ENCODE data around the gene PARD3. TPM values are rescaled to one million over a fixed set of nuclear protein-coding genes. Genes with fewer than 3 reads are reported as not detected.

PARD3 gene
- total and polyA plus RNA-seq, 2 donors (not counting 3 experiments of a cell fraction or from before 2014, with no cell fraction given): 7.3 to 24.1 TPM

GRCh38 chr10:34850558-34850957 is 35.5 kb upstream of the PARD3 start:
- POLR2A ChIA-PET: no interaction called here

More at GRCh38 chr10:34850558-34850957, 35.5 kb upstream of the PARD3 start:
- no peak overlapping the region for H3K4me2 ChIP-seq (ENCODE audit: insufficient read depth, low read length)
- no peak overlapping the region for H3K4me3 ChIP-seq (replicated peaks in 1 of 3; ENCODE audit: insufficient read depth in 1 of 3, low read depth in 1 of 3, low read length in 3 of 3)
- no peak overlapping the region for H3K27ac ChIP-seq (ENCODE audit: insufficient read depth, low read depth, low read length)
- FAIRE-seq (no peak), DNase-seq (ENCODE audit: low read depth, low spot score) (no peak)
- TF ChIP-seq POLR2AphosphoS5 (IDR thresholded peaks at IDR 0.05; ENCODE audit: insufficient read depth, low read depth, low read length): no peak
- no peak for TF ChIP-seq JUN (IDR thresholded peaks at IDR 0.05; ENCODE audit: borderline replicate concordance, insufficient read depth, insufficient read length, low read depth)
- no peak for TF ChIP-seq MAX (IDR thresholded peaks at IDR 0.05; ENCODE audit: insufficient read depth, insufficient read length)
- TF ChIP-seq GATA2 (IDR thresholded peaks at IDR 0.05; ENCODE audit: insufficient read depth, insufficient read length, low read depth, low read length): no peak
- no peak for TF ChIP-seq CTCF (IDR thresholded peaks at IDR 0.05; ENCODE audit: extremely low read depth in 1 of 2, insufficient read depth in 1 of 2, low read depth in 1 of 2, low read length in 2 of 2)
- TF ChIP-seq FOS (IDR thresholded peaks at IDR 0.05; ENCODE audit: borderline replicate concordance, insufficient read depth, low read length): no peak
- TF ChIP-seq POLR2A (IDR thresholded peaks at IDR 0.05; ENCODE audit: low read depth, low read length): no peak
- TF ChIP-seq EZH2 (IDR thresholded peaks at IDR 0.05; ENCODE audit: borderline replicate concordance, low read depth, low read length, severe bottlenecking): no peak
- TF ChIP-seq MYC (IDR thresholded peaks at IDR 0.05; ENCODE audit: low read depth, low read length): no peak
- no peak overlapping the region for H3K9ac ChIP-seq (replicated peaks; ENCODE audit: extremely low read depth, insufficient read depth, low read length)
- H2AFZ ChIP-seq (ENCODE audit: low read depth, low read length): no peak overlapping the region
- H4K20me1 ChIP-seq (replicated peaks; ENCODE audit: control insufficient read depth, extremely low read depth, insufficient read depth, low read length): no peaks in the 10 kb centered on the region
- CTCF ChIA-PET: no interaction called here
- no peaks in the 10 kb centered on the region for H3K36me3 ChIP-seq (ENCODE audit: control insufficient read depth in 2 of 2, extremely low read depth in 1 of 2, insufficient read depth in 2 of 2, low read length in 2 of 2)
- H3K79me2 ChIP-seq (ENCODE audit: control insufficient read depth, insufficient read depth, low read length): no peaks in the 10 kb centered on the region
- intact Hi-C loops (cut with micrococcal nuclease) (no loop called here), dilution Hi-C loops (cut with MboI; ENCODE audit: extremely low pct_ligation_motif_present, low sequenced_read_pairs) (no loop called here)
- H3K4me1 ChIP-seq (ENCODE audit: control insufficient read depth, extremely low read depth, insufficient read depth, low read length): no peaks in the 10 kb centered on the region
- no peaks in the 10 kb centered on the region for H3K9me1 ChIP-seq (replicated peaks; ENCODE audit: control insufficient read depth, extremely low read depth, insufficient read depth, low read length)
- no TSS peak for BruUV-seq (replicated peaks)
- H3K27me3 ChIP-seq (ENCODE audit: control insufficient read depth in 2 of 2, insufficient read depth in 2 of 2, low read length in 2 of 2): peaks cover 0 to 5% of the 10 kb centered on the region in 2 experiments
- H3K9me3 ChIP-seq (replicated peaks; ENCODE audit: control insufficient read depth, insufficient read depth, low read length): no peaks in the 10 kb centered on the region
